Activated naive CD8-positive, alpha-beta T cell (primary cell): ENCODE data around the gene GJC1.
A peak's percentile ranks its signal among the peaks of the same experiment; 100 is the strongest.
"Not testable (repeated sequence)": the region's sequence is repeated elsewhere in the genome, so short reads cannot be mapped to it uniquely, and the experiment has no call there.

Source experiments
- H3K27ac Mint-ChIP-seq: one replicate; pipeline ENCODE4 v1.8.0; 2021; ENCODE audit warnings: mixed read lengths
- H3K27me3 Mint-ChIP-seq: one replicate; pipeline ENCODE4 v1.8.0; 2021; ENCODE audit warnings: mixed read lengths
- H3K36me3 Mint-ChIP-seq: one replicate; pipeline ENCODE4 v1.8.0; 2021; ENCODE audit warnings: mixed read lengths
- H3K4me1 Mint-ChIP-seq: one replicate; pipeline ENCODE4 v1.8.0; 2021; ENCODE audit warnings: low read depth, mixed read lengths
- H3K4me3 Mint-ChIP-seq: one replicate; pipeline ENCODE4 v1.8.0; 2021; ENCODE audit warnings: mild to moderate bottlenecking, mixed read lengths
- H3K9me3 Mint-ChIP-seq: one replicate; pipeline ENCODE4 v1.8.0; 2021; ENCODE audit warnings: low read depth, mixed read lengths

The GJC1 gene

GRCh38 chr17:44828919-44829522 lies 1.1 kb downstream of the GJC1 start:
- Mint-ChIP-seq H3K4me3 (peak overlapping the region; percentile 83), H3K9me3 (no peaks in the 10 kb centered on the region), H3K27ac (no peak overlapping the region), H3K4me1 (peaks cover 12% of the 10 kb centered on the region), H3K36me3 (no peaks in the 10 kb centered on the region), H3K27me3 (peaks cover 23% of the 10 kb centered on the region)

GRCh38 chr17:44827863-44828262 lies 2.2 kb downstream of the GJC1 start:
- H3K9me3 Mint-ChIP-seq, result no peaks in the 10 kb centered on the region
- H3K4me3 Mint-ChIP-seq, result no peak overlapping the region
- no peaks in the 10 kb centered on the region for H3K36me3 Mint-ChIP-seq
- H3K4me1 Mint-ChIP-seq, result peaks cover 12% of the 10 kb centered on the region
- H3K27me3 Mint-ChIP-seq, result peaks cover 24% of the 10 kb centered on the region
- H3K27ac Mint-ChIP-seq, result no peak overlapping the region

- H3K4me1 Mint-ChIP-seq, result peaks cover 12% of the 10 kb centered on the region
- H3K9me3 Mint-ChIP-seq, result no peaks in the 10 kb centered on the region
- H3K27me3 Mint-ChIP-seq, result peaks cover 24% of the 10 kb centered on the region
- no peak overlapping the region for H3K27ac Mint-ChIP-seq
- H3K4me3 Mint-ChIP-seq, result no peak overlapping the region
- H3K36me3 Mint-ChIP-seq, result no peaks in the 10 kb centered on the region
These were observed 3.8 kb downstream of the GJC1 start for GRCh38 chr17:44826123-44826790.

GRCh38 chr17:44825236-44825635 lies 4.9 kb downstream of the GJC1 start:
- not testable (repeated sequence) for H3K27ac Mint-ChIP-seq, H3K4me3 Mint-ChIP-seq, H3K9me3 Mint-ChIP-seq, H3K36me3 Mint-ChIP-seq
- peaks cover 29% of the 10 kb centered on the region for H3K27me3 Mint-ChIP-seq
- H3K4me1 Mint-ChIP-seq, result peaks cover 11% of the 10 kb centered on the region

- Mint-ChIP-seq H3K4me1 (no peaks in the 10 kb centered on the region), H3K27ac (no peak overlapping the region), H3K9me3 (no peaks in the 10 kb centered on the region)
These were observed 9.4 kb downstream of the GJC1 start for GRCh38 chr17:44820631-44821212.

GRCh38 chr17:44818508-44818907 lies 11.6 kb downstream of the GJC1 start:
- not testable (repeated sequence) for H3K9me3 Mint-ChIP-seq, H3K27ac Mint-ChIP-seq, H3K36me3 Mint-ChIP-seq, H3K4me1 Mint-ChIP-seq, H3K4me3 Mint-ChIP-seq, H3K27me3 Mint-ChIP-seq

More at GRCh38 chr17:44820631-44821212, 9.4 kb downstream of the GJC1 start:
- Mint-ChIP-seq H3K36me3 (no peaks in the 10 kb centered on the region), H3K27me3 (peaks cover 10% of the 10 kb centered on the region), H3K4me3 (no peak overlapping the region)

- Mint-ChIP-seq H3K4me3 (no peak overlapping the region), H3K4me1 (no peaks in the 10 kb centered on the region), H3K9me3 (no peaks in the 10 kb centered on the region), H3K27me3 (no peaks in the 10 kb centered on the region), H3K36me3 (no peaks in the 10 kb centered on the region), H3K27ac (no peak overlapping the region)
These were observed 17.8 kb downstream of the GJC1 start for GRCh38 chr17:44812263-44812662.

GRCh38 chr17:44808656-44809388 lies 21.3 kb downstream of the GJC1 start:
- H3K27ac Mint-ChIP-seq, H3K36me3 Mint-ChIP-seq, H3K27me3 Mint-ChIP-seq, H3K4me3 Mint-ChIP-seq, H3K4me1 Mint-ChIP-seq, H3K9me3 Mint-ChIP-seq: not testable (repeated sequence)

- no peaks in the 10 kb centered on the region for H3K9me3 Mint-ChIP-seq
- no peak overlapping the region for H3K27ac Mint-ChIP-seq
- no peak overlapping the region for H3K4me3 Mint-ChIP-seq
- H3K36me3 Mint-ChIP-seq, result peaks cover 4% of the 10 kb centered on the region
- H3K4me1 Mint-ChIP-seq, result no peaks in the 10 kb centered on the region
- no peaks in the 10 kb centered on the region for H3K27me3 Mint-ChIP-seq
These were observed 21.9 kb downstream of the GJC1 start for GRCh38 chr17:44808156-44808555.

- Mint-ChIP-seq H3K4me1 (no peaks in the 10 kb centered on the region), H3K36me3 (peaks cover 4% of the 10 kb centered on the region), H3K4me3 (no peak overlapping the region), H3K9me3 (no peaks in the 10 kb centered on the region), H3K27ac (no peak overlapping the region), H3K27me3 (no peaks in the 10 kb centered on the region)
These were observed 22.3 kb downstream of the GJC1 start for GRCh38 chr17:44807817-44808155.

GRCh38 chr17:44807093-44807816 lies 22.8 kb downstream of the GJC1 start:
- peaks cover 4% of the 10 kb centered on the region for H3K36me3 Mint-ChIP-seq
- no peaks in the 10 kb centered on the region for H3K27me3 Mint-ChIP-seq
- no peaks in the 10 kb centered on the region for H3K4me1 Mint-ChIP-seq
- no peak overlapping the region for H3K27ac Mint-ChIP-seq
- no peaks in the 10 kb centered on the region for H3K9me3 Mint-ChIP-seq
- no peak overlapping the region for H3K4me3 Mint-ChIP-seq

- Mint-ChIP-seq H3K27me3 (no peaks in the 10 kb centered on the region), H3K4me1 (no peaks in the 10 kb centered on the region), H3K36me3 (peaks cover 4% of the 10 kb centered on the region), H3K27ac (no peak overlapping the region), H3K9me3 (no peaks in the 10 kb centered on the region), H3K4me3 (no peak overlapping the region)
These were observed 25.6 kb downstream of the GJC1 start for GRCh38 chr17:44804302-44805089.

- H3K4me1 Mint-ChIP-seq, result no peaks in the 10 kb centered on the region
- H3K27me3 Mint-ChIP-seq, result no peaks in the 10 kb centered on the region
- H3K9me3 Mint-ChIP-seq, result no peaks in the 10 kb centered on the region
- no peak overlapping the region for H3K4me3 Mint-ChIP-seq
- H3K36me3 Mint-ChIP-seq, result peaks cover 4% of the 10 kb centered on the region
- H3K27ac Mint-ChIP-seq, result no peak overlapping the region
These were observed 28.2 kb downstream of the GJC1 start for GRCh38 chr17:44801880-44802279.

GRCh38 chr17:44798356-44798755 lies 31.7 kb downstream of the GJC1 start:
- H3K27me3 Mint-ChIP-seq, result no peaks in the 10 kb centered on the region
- no peak overlapping the region for H3K4me3 Mint-ChIP-seq
- H3K36me3 Mint-ChIP-seq, result no peaks in the 10 kb centered on the region
- no peak overlapping the region for H3K27ac Mint-ChIP-seq
- H3K4me1 Mint-ChIP-seq, result peaks cover 2% of the 10 kb centered on the region
- no peaks in the 10 kb centered on the region for H3K9me3 Mint-ChIP-seq
